NK-92 treated with Interleukin-12 subunit alpha and Interleukin-12 subunit beta, amount 100 ng/mL, for 24 hours (cell line): Measurements from ENCODE around the gene ASTL.
"Not testable (repeated sequence)": the region's sequence is repeated elsewhere in the genome, so short reads cannot be mapped to it uniquely, and the experiment has no call there.

ENCODE experiments used
- DNase-seq: peaks from one replicate; lab custom pipeline; 2025; lab: John Stamatoyannopoulos, UW

The ASTL gene

GRCh38 chr2:96098900-96099590 is 39.3 kb downstream of the ASTL start:
- no peak for DNase-seq

- no peak for DNase-seq
Measured at GRCh38 chr2:96097951-96098823, 40.1 kb downstream of the ASTL start.

GRCh38 chr2:96097441-96097840 is 40.9 kb downstream of the ASTL start:
- no peak for DNase-seq

- DNase-seq, result no peak
Measured at GRCh38 chr2:96095116-96095636, 43.1 kb downstream of the ASTL start.

- DNase-seq, result no peak
Measured at GRCh38 chr2:96093528-96093927, 44.8 kb downstream of the ASTL start.

GRCh38 chr2:96092951-96093350 is 45.4 kb downstream of the ASTL start:
- DNase-seq, result no peak

GRCh38 chr2:96092573-96092877 is 45.8 kb downstream of the ASTL start:
- no peak for DNase-seq

- no peak for DNase-seq
Measured at GRCh38 chr2:96091711-96092572, 46.4 kb downstream of the ASTL start.

GRCh38 chr2:96091141-96091710 is 47.1 kb downstream of the ASTL start:
- no peak for DNase-seq

- no peak for DNase-seq
Measured at GRCh38 chr2:96090196-96090926, 47.9 kb downstream of the ASTL start.

- no peak for DNase-seq
Measured at GRCh38 chr2:96089356-96090195, 48.7 kb downstream of the ASTL start.

GRCh38 chr2:96088340-96089335 is 49.7 kb downstream of the ASTL start:
- no peak for DNase-seq

GRCh38 chr2:96087130-96087529 is 51.2 kb downstream of the ASTL start:
- no peak for DNase-seq

GRCh38 chr2:96085541-96086355 is 52.6 kb downstream of the ASTL start:
- no peak for DNase-seq

- DNase-seq, result not testable (repeated sequence)
Measured at GRCh38 chr2:96084858-96085518, 53.3 kb downstream of the ASTL start.

GRCh38 chr2:96083989-96084857 is 54.1 kb downstream of the ASTL start:
- no peak for DNase-seq
